HepG2 (cell line): ENCODE results near the gene TPRA1.

Source experiments
- CBFB ChIP-seq: sonication (generic); formaldehyde crosslinking; IDR thresholded peaks from 2 replicates; pipeline ENCODE4 v1.4.0; 2020; ENCODE audit warnings: missing genetic modification reagents
- CREB1 ChIP-seq, 2 experiments: fragments of 450-650 bp in 1 of 2; IDR thresholded peaks; 2 replicates each; pipeline ENCODE4 v1.6.1; 2016 to 2017; ENCODE audit warnings: control low read depth in 1 of 2, mild to moderate bottlenecking in 1 of 2, missing compliant biosample characterization in 1 of 2, missing genetic modification characterization in 1 of 2
- HCFC1 ChIP-seq: fragments of 150-350 bp; IDR thresholded peaks from 2 replicates; pipeline ENCODE4 v1.6.1; 2014; ENCODE audit warnings: low read depth, low read length
- TF ChIP-seq, protein P1 (sequence below): sonication (generic); formaldehyde crosslinking; IDR thresholded peaks from 2 replicates; pipeline ENCODE4 v1.4.0; 2020; ENCODE audit warnings: missing genetic modification reagents
- TF ChIP-seq, protein P2 (sequence below): sonication (generic); formaldehyde crosslinking; IDR thresholded peaks from 2 replicates; pipeline ENCODE4 v1.8.0; 2022; ENCODE audit warnings: mild to moderate bottlenecking, missing genetic modification reagents; ENCODE audit not compliant: insufficient replicate concordance

DNA sequence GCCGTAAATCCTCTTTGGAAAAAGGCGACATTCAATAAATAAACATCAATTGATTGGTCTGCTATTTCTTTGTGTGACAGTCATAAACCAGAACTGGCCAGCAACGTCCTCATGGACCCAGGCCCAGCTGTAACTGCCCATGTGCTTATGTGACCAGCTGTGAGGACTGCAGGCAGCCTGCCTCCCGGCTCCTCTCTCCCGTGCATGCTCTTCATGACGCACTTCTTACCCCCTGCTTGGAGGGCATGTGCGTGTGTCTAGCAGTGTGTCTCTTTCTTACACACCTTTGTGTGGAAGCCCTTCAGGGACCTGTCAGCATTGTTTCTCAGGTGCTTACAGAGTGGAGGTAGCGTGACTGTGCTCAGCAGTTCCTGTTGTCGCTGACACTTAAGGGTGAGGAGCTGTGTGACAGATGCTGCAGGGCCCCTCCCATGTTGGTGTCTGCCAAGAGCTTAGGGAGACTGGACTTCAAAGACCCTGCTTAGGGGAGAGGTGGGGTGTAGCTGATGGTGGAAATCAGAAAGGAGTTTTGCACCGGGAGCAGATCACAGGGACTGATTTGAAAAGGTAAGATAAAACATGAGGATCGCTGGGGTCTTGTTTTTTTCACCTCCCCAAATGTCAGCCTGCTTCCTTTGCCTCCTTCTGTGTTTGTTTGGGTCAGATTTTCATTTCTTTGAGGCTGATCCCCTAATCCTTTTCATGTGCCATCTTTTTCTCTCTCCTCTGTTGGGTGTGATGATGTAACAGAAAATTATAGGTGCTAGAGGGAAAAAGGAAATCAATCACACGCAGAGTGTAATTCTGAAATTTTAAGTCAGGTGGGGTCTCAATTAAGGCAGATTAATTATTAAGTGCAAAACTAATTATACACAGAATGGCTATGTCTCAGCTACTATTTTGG is 40.5 kb upstream of the TPRA1 start:
- TF ChIP-seq, protein P1, sequence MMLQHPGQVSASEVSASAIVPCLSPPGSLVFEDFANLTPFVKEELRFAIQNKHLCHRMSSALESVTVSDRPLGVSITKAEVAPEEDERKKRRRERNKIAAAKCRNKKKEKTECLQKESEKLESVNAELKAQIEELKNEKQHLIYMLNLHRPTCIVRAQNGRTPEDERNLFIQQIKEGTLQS (CRISPR knock-in tag) = no peak
- no peak for TF ChIP-seq CBFB (CRISPR knock-in tag)
- no peak for TF ChIP-seq HCFC1
- TF ChIP-seq, protein P2, sequence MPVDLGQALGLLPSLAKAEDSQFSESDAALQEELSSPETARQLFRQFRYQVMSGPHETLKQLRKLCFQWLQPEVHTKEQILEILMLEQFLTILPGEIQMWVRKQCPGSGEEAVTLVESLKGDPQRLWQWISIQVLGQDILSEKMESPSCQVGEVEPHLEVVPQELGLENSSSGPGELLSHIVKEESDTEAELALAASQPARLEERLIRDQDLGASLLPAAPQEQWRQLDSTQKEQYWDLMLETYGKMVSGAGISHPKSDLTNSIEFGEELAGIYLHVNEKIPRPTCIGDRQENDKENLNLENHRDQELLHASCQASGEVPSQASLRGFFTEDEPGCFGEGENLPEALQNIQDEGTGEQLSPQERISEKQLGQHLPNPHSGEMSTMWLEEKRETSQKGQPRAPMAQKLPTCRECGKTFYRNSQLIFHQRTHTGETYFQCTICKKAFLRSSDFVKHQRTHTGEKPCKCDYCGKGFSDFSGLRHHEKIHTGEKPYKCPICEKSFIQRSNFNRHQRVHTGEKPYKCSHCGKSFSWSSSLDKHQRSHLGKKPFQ (CRISPR knock-in tag) = no peak
- no peak for TF ChIP-seq CREB1 (IDR thresholded peaks at IDR 0.05)
- TF ChIP-seq CREB1 (CRISPR knock-in tag; IDR thresholded peaks at IDR 0.05) = no peak
